ENCODE measurements around the gene TCF12.
"Not testable (repeated sequence)": the region's sequence is repeated elsewhere in the genome, so short reads cannot be mapped to it uniquely, and the experiment has no call there.

Gene TCF12

GRCh38 chr15:56978898-56979662 lies 60.6 kb downstream of the TCF12 start:
- DNase-seq (ENCODE audit: low spot score), result peak; percentile 26

- DNase-seq (ENCODE audit: low spot score), result no peak
Measured at GRCh38 chr15:56980473-56980872, 62.0 kb downstream of the TCF12 start.

GRCh38 chr15:56981160-56981559 lies 62.7 kb downstream of the TCF12 start:
- DNase-seq (ENCODE audit: low spot score), result no peak

- no peak for DNase-seq (ENCODE audit: low spot score)
Measured at GRCh38 chr15:56982987-56983386, 64.5 kb downstream of the TCF12 start.

GRCh38 chr15:56984681-56985481 lies 66.4 kb downstream of the TCF12 start:
- DNase-seq (ENCODE audit: low spot score), result peak; percentile 9

GRCh38 chr15:56985856-56986255 lies 67.4 kb downstream of the TCF12 start:
- no peak for DNase-seq (ENCODE audit: low spot score)

- DNase-seq (ENCODE audit: low spot score), result no peak
Measured at GRCh38 chr15:56987286-56987685, 68.8 kb downstream of the TCF12 start.

GRCh38 chr15:56988219-56988618 lies 69.8 kb downstream of the TCF12 start:
- DNase-seq (ENCODE audit: low spot score), result no peak

GRCh38 chr15:56989411-56989924 lies 71.0 kb downstream of the TCF12 start:
- DNase-seq (ENCODE audit: low spot score), result no peak

GRCh38 chr15:56991017-56991416 lies 72.6 kb downstream of the TCF12 start:
- DNase-seq (ENCODE audit: low spot score), result no peak

GRCh38 chr15:56992725-56993124 lies 74.3 kb downstream of the TCF12 start:
- DNase-seq (ENCODE audit: low spot score), result no peak

- no peak for DNase-seq (ENCODE audit: low spot score)
Measured at GRCh38 chr15:56994280-56994679, 75.8 kb downstream of the TCF12 start.

- no peak for DNase-seq (ENCODE audit: low spot score)
Measured at GRCh38 chr15:56996093-56996492, 77.6 kb downstream of the TCF12 start.

- DNase-seq (ENCODE audit: low spot score), result no peak
Measured at GRCh38 chr15:56996746-56997470, 78.5 kb downstream of the TCF12 start.

- DNase-seq (ENCODE audit: low spot score), result no peak
Measured at GRCh38 chr15:57003418-57003817, 85.0 kb downstream of the TCF12 start.

- DNase-seq (ENCODE audit: low spot score), result no peak
Measured at GRCh38 chr15:57005244-57005643, 86.8 kb downstream of the TCF12 start.

- DNase-seq (ENCODE audit: low spot score), result not testable (repeated sequence)
Measured at GRCh38 chr15:57007797-57008196, 89.4 kb downstream of the TCF12 start.

GRCh38 chr15:57010724-57011123 lies 92.3 kb downstream of the TCF12 start:
- DNase-seq (ENCODE audit: low spot score), result no peak

GRCh38 chr15:57012556-57012955 lies 94.1 kb downstream of the TCF12 start:
- DNase-seq (ENCODE audit: low spot score), result no peak

- not testable (repeated sequence) for DNase-seq (ENCODE audit: low spot score)
Measured at GRCh38 chr15:57014896-57015295, 96.5 kb downstream of the TCF12 start.

GRCh38 chr15:57015360-57015759 lies 96.9 kb downstream of the TCF12 start:
- no peak for DNase-seq (ENCODE audit: low spot score)

GRCh38 chr15:57015897-57016296 lies 97.5 kb downstream of the TCF12 start:
- no peak for DNase-seq (ENCODE audit: low spot score)
